Right lobe of liver (tissue), 4 donors: Measurements from ENCODE around the gene HHAT.

ENCODE experiments used
- CTCF ChIP-seq, 4 donors: fragments of 200-600 bp in 3 of 4; fragments of 450-650 bp in 1 of 4; IDR thresholded peaks; one replicate each; pipeline versions ENCODE4 v1.5.1 to v1.8.0; 2016 to 2022; ENCODE audit warnings: antibody characterized with exemption in 4 of 4, mild to moderate bottlenecking in 2 of 4
- POLR2A ChIP-seq: fragments of 450-650 bp; IDR thresholded peaks from one replicate; pipeline ENCODE4 v1.6.1; 2017; ENCODE audit warnings: antibody characterized with exemption, mild to moderate bottlenecking
- donor health status: DM: no; HTN: no; CAD: no.
- donor health status: DM: no; HTN: no; CAD: no.
- donor health status: DM: no; HTN: yes; CAD: no.

GRCh38 chr1:210313046-210313595 lies 15.6 kb upstream of the HHAT start:
- TF ChIP-seq CTCF (IDR thresholded peaks at IDR 0.05) (no peak), POLR2A (no peak)
